IMR-90 (cell line): ENCODE results near the gene ATXN1.

ENCODE experiments used
- BHLHE40 ChIP-seq: fragments of 150-350 bp; IDR thresholded peaks from 2 replicates; pipeline ENCODE4 v1.6.1; 2016; ENCODE audit warnings: mild to moderate bottlenecking, low read depth, low read length
- CEBPB ChIP-seq: IDR thresholded peaks from 2 replicates; pipeline ENCODE4 v1.6.1; 2012; ENCODE audit warnings: low read depth, low read length, improper control_type of control experiment
- FOS ChIP-seq: fragments of 150-350 bp; IDR thresholded peaks from 2 replicates; pipeline ENCODE4 v1.6.1; 2016; ENCODE audit warnings: low read depth, low read length
- POLR2A ChIP-seq: IDR thresholded peaks from 2 replicates; pipeline ENCODE4 v1.6.1; 2012; ENCODE audit warnings: mild to moderate bottlenecking, low read depth, low read length
- RAD21 ChIP-seq: IDR thresholded peaks from 2 replicates; pipeline ENCODE4 v1.6.1; 2012; ENCODE audit warnings: low read length, improper control_type of control experiment
- RCOR1 ChIP-seq: IDR thresholded peaks from 2 replicates; pipeline ENCODE4 v1.6.1; 2012; ENCODE audit warnings: mild to moderate bottlenecking, low read length, improper control_type of control experiment; ENCODE audit not compliant: insufficient replicate concordance
- SMC3 ChIP-seq: fragments of 150-350 bp; IDR thresholded peaks from 2 replicates; pipeline ENCODE4 v1.6.1; 2016; ENCODE audit warnings: low read depth, mild to moderate bottlenecking, antibody characterized with exemption, low read length, moderate library complexity
- TF ChIP-seq, protein P1 (sequence below): conservative IDR thresholded peaks from 2 replicates; pipeline ENCODE4 v1.5.1; 2012; ENCODE audit warnings: mild to moderate bottlenecking, low read depth, low read length, improper control_type of control experiment
- TF ChIP-seq, protein P2 (sequence below): fragments of 150-350 bp; IDR thresholded peaks from 2 replicates; pipeline ENCODE4 v1.6.1; 2017; ENCODE audit warnings: mild to moderate bottlenecking, antibody characterized with exemption, low read length, low read depth

DNA sequence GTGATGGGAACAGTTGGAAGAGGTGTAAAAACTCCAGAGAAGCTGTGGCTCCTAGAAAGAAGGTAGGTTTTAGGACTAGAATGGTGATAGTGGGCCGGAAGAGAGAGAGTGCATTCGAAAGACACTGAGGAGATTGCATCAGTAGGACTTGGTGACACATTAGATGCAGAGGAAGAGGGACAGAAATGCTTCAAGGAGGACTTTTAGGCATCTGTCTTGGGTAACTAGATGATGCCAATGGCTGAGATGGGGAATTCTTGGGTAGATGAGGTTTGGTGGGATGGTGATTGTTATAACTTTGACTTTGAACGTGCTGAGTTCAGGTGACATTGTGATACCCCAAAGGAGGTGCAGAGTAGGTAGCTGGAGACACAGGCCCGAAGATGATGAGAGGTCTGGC is 326.4 kb downstream of the ATXN1 start:
- TF ChIP-seq, protein P1, sequence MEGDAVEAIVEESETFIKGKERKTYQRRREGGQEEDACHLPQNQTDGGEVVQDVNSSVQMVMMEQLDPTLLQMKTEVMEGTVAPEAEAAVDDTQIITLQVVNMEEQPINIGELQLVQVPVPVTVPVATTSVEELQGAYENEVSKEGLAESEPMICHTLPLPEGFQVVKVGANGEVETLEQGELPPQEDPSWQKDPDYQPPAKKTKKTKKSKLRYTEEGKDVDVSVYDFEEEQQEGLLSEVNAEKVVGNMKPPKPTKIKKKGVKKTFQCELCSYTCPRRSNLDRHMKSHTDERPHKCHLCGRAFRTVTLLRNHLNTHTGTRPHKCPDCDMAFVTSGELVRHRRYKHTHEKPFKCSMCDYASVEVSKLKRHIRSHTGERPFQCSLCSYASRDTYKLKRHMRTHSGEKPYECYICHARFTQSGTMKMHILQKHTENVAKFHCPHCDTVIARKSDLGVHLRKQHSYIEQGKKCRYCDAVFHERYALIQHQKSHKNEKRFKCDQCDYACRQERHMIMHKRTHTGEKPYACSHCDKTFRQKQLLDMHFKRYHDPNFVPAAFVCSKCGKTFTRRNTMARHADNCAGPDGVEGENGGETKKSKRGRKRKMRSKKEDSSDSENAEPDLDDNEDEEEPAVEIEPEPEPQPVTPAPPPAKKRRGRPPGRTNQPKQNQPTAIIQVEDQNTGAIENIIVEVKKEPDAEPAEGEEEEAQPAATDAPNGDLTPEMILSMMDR: no peak
- TF ChIP-seq POLR2A (no peak), SMC3 (no peak), RAD21 (no peak), RCOR1 (no peak), CEBPB (peak; percentile 52; the same call in 1 of the 2 replicates), FOS (no peak), BHLHE40 (no peak)
- TF ChIP-seq, protein P2, sequence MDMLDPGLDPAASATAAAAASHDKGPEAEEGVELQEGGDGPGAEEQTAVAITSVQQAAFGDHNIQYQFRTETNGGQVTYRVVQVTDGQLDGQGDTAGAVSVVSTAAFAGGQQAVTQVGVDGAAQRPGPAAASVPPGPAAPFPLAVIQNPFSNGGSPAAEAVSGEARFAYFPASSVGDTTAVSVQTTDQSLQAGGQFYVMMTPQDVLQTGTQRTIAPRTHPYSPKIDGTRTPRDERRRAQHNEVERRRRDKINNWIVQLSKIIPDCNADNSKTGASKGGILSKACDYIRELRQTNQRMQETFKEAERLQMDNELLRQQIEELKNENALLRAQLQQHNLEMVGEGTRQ: no peak
